GM13976 (cell line): ENCODE results near the gene KRTAP17-1.

Experiments used
- DNase-seq: peaks from one replicate; pipeline ENCODE4 v3.0.0; 2012; ENCODE audit warnings: low spot score
- in situ Hi-C: fragments of 300-500 bp; cut with MboI; formaldehyde crosslinking; loops from one replicate; pipeline ENCODE4 v1.12.0; 2022; ENCODE audit warnings: low sequenced_read_pairs, mixed read lengths, inconsistent platforms; ENCODE audit not compliant: unreplicated experiment
- TF ChIP-seq, protein P1 (sequence below): IDR thresholded peaks from 2 replicates; pipeline ENCODE4 v1.5.1; 2012; ENCODE audit warnings: borderline replicate concordance, mild to moderate bottlenecking; ENCODE audit not compliant: insufficient read depth; ENCODE audit errors: extremely low read depth, missing control alignments, control extremely low read depth

KRTAP17-1 gene

DNA sequence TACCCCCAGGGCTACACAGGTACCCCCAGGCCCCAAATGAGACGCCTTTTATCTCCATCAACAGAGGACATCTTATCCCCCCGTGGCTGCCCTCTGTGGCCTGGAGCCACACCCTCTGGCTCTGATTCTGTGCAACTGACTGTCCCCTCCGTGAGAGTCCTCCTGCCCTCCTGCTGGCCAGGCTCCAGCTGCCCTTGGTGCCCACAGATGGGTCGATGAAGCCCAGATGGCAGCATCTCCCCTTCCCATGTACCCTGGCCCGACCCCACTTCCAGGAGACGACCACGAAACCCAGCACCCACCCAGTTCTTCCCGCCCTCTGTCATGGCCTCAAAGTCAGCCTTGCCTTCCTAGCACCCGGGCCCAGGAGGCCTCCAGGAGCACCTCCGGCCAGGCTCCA is 9.6 kb upstream of the KRTAP17-1 start:
- TF ChIP-seq, protein P1, sequence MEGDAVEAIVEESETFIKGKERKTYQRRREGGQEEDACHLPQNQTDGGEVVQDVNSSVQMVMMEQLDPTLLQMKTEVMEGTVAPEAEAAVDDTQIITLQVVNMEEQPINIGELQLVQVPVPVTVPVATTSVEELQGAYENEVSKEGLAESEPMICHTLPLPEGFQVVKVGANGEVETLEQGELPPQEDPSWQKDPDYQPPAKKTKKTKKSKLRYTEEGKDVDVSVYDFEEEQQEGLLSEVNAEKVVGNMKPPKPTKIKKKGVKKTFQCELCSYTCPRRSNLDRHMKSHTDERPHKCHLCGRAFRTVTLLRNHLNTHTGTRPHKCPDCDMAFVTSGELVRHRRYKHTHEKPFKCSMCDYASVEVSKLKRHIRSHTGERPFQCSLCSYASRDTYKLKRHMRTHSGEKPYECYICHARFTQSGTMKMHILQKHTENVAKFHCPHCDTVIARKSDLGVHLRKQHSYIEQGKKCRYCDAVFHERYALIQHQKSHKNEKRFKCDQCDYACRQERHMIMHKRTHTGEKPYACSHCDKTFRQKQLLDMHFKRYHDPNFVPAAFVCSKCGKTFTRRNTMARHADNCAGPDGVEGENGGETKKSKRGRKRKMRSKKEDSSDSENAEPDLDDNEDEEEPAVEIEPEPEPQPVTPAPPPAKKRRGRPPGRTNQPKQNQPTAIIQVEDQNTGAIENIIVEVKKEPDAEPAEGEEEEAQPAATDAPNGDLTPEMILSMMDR = no peak
- DNase-seq = no peak
- in situ Hi-C loops = no loop called here

DNA sequence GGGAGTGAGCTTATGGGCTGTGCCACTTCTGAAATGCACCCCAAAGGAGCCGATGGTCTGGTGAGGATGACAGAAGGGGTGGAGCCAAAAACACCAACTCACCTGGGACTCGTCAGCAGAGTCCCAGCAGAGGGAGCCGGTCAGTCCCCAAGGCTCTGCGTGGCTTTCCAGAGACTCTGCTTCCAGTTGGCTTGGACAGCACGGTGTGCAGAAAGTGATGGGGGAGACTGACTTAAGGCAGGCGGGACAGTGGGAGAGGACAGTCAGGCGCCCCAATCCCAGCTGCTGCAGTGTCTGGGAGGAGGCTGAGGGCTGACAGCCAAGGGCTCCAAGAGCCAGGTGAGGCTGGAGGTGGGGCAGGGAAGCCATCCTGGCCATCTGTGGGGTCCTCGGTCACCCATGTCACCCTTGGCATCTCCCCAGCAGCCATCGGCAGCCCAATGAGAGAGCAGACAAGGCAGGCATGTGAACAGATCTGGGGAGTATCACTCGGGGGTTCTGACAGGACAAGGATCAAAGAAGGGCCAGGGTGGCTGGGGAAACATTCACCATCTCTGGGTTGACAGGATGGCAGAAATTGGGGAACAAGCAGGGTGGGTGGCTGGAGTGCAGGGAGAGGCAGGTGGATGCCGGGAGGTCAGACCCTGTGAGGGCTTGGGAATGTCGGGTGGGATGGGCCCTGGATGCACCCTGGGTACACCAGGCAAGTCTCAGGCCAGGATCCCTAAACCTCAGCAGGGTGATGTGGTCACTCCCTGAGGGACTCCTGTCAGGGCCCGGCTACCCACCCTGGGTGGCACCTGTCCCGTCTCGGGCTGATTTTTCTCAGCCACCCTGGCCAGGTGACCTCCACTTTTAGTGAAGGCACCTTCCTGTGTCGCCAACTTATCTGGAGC is 8.9 kb upstream of the KRTAP17-1 start:
- in situ Hi-C loops = loop anchor here (25.0 kb wide), 1 partner anchor 412 kb away; no protein-coding TSS in a partner anchor
- TF ChIP-seq, protein P1 = no peak
- DNase-seq = no peak

DNA sequence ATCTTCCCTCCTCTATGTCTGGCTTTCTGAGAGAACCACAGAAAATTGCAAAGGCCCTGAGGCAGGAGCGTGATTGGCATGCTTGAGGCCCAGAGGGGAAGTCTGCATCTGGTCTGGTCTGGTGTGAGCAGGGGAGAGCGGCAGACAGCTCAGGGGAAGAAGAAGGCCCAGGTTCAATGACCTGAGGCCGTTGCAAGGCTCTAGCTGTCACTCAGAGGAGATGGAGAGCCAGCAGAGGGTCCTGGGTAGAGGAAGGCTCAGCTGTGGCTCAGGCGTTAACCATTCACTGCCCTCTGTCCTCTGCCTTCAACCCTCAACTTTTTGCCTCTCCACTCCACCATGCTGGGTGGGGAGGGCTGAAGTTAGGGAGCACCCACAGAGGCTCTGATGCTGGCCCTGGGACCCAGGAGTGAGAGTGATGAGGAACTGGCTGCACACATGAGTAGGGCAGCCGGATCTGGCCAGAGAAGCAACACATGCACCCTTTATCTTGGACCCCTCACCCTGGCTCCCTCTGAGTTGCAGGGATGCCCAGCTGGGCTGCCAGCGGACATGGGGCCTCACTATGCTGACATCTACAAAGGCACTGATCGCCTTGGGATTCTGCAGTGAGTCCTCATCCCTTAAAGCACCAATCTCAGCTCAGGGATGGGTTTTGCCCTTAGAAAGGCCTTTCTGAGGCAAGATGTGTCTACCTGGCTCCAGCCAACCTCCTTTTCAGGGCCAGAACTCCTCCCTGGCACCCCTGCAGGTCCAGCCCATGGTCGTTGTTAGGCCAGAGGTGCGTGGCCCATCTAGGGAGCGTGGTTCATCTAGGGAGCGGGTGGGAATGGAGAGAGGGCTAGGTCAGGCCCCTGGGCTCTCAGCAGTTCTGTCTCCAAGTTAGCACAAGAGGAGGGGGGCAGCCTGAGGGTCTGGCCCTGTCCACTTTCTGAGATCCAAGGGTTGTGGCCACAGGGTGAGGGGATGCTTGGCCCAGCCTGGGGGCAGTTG is 7.7 kb upstream of the KRTAP17-1 start:
- TF ChIP-seq, protein P1 = no peak
- no peak for DNase-seq
- in situ Hi-C loops = loop anchor here (25.0 kb wide), 1 partner anchor 411 kb away; no protein-coding TSS in a partner anchor

DNA sequence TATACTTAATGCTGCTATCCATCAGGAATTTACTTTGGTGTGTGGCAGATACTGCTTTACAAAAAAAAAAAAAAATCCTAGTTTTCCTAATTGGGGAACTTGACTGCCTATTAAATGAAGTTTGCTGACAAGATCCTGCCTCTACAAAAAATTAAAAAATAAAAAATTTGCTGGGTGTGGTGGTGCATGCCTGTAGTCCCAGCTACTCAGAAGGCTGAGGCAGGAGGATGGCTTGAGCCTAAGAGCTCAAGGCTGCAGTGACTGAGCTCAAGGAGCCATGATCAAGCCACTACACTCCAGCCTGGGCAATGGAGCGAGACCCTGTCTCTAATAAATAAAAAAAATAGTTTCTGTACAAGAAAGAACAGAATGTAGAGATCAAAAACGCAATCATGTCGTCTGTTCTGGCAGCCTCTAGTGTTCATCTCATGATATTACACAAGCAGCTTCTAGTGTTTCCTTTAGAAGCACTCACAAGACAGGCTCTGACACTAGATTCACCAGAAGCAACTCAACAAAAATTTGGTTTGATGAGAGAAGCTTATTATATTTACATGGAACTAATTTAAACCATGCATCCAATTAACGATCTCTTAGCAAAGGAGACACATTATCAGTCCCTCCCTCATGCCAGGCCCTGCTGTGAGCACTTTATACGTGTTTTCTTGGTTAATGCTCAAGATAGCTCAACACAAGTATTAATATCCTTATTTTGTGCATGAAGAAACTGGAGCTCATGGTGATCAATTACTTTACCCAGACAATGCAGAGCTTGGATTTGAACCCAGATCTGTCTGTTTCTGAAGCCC is 6.8 kb upstream of the KRTAP17-1 start:
- TF ChIP-seq, protein P1 = peak; percentile 63
- DNase-seq = peak; percentile 49
- in situ Hi-C loops = loop anchor here (25.0 kb wide), 1 partner anchor 410 kb away; no protein-coding TSS in a partner anchor

DNA sequence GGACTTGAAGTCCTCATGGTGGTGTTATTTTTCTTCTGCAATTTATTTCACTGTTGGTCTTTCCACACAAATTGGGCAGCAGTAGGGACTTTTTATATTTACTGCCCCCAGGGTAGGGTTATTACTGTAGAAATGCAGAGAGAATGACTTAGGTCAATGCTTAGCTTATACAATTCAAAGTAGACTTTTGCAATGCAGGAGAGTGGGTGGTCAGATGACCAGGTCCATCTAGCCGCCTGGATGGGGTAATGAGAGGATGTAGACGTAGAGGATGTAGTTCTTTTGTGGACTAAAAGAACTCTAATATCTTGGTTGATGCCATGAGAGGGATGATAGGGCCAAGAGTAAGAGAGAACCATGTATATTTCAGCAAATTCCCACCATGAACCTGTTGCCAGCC is 2.7 kb upstream of the KRTAP17-1 start:
- TF ChIP-seq, protein P1 = no peak
- in situ Hi-C loops = loop anchor here (25.0 kb wide), 1 partner anchor 406 kb away; no protein-coding TSS in a partner anchor
- DNase-seq = no peak
